ENCODE results near the gene SLC9A3.

DNA sequence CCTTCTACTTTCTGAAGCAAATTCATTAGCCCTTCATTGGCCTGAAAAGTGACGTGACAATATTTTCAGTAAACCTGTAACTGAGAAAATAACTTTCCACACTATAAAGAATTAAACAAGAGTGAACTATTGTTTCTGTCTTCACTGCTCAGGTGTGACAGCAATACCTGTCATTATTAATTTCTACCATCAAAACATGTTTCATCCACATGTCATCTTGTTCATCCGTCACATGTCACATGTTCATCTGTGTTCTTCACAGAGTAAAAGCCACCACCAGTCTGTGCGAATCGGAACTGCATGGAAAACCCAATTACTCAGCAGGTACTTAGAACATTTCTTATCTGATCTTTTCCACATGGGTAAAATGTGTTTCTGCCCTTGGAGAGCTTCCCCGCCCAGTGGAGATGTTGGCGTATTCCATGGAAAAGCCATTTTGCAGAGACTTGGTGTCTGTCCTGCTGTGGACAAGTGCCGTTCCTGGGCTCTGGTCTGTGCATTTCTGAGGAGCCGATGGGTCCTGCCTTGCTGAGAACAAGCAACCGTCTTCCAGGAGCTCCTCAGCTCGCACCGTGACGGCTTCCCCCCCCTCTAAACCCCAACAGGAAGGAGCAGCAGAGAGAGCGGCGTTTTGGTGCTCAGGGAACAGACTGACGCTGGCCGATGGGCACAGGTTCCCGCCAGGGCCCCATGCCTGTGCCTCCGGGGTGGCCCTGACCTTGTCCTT is 91.9 kb downstream of the SLC9A3 start:
- TF ChIP-seq POLR2A (IDR thresholded peaks at IDR 0.05; ENCODE audit: low read depth) = no peak
- no peak for TF ChIP-seq POLR2AphosphoS5 (IDR thresholded peaks at IDR 0.05)
- TF ChIP-seq CTCF (IDR thresholded peaks at IDR 0.05) = no peak
- TF ChIP-seq EP300 (IDR thresholded peaks at IDR 0.05) = no peak

All from esophagus muscularis mucosa (tissue), 4 donors.